GM21423 (cell line): ENCODE results near the gene MAPK1IP1L.
"Not testable (repeated sequence)": the region's sequence is repeated elsewhere in the genome, so short reads cannot be mapped to it uniquely, and the experiment has no call there.

Experiments
- ATAC-seq: cut with Tn5 transposase; IDR thresholded peaks from one replicate; pipeline ENCODE4 v1.9.1; 2021; ENCODE audit warnings: mild to moderate bottlenecking, moderate library complexity; ENCODE audit not compliant: unreplicated experiment

Gene MAPK1IP1L

GRCh38 chr14:55051423-55052268 lies at the start of gene MAPK1IP1L:
MAPK1IP1L (plus strand) TSS chr14:55051647; CDS start chr14:55061684, 10,037 bp downstream.
- ATAC-seq, result peak; percentile 85

DNA sequence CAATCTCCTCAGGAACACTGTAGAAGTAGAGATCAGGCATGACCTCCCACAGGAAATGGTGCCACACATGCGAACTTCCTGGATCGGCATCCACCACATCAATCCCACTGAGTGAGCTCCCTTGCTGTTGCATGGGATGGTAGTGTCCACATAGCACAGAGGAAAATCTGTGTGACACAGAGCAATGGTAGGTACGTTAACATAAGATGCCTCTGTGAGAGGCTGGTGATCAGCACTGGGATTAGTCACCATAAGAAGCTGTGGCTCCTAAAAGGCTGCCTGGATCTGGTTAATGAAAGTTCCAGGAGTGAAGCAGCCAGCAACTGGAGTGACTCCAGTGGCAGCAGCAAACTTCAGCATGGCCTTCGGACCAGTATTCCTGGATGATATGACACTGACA lies 46.4 kb upstream of the MAPK1IP1L start:
- ATAC-seq, result no peak

GRCh38 chr14:55015006-55015405 lies 36.4 kb upstream of the MAPK1IP1L start:
- no peak for ATAC-seq

GRCh38 chr14:55019968-55020554 lies 31.4 kb upstream of the MAPK1IP1L start:
- no peak for ATAC-seq

- ATAC-seq, result not testable (repeated sequence)
Observed at GRCh38 chr14:55024365-55024764, 27.1 kb upstream of the MAPK1IP1L start.

DNA sequence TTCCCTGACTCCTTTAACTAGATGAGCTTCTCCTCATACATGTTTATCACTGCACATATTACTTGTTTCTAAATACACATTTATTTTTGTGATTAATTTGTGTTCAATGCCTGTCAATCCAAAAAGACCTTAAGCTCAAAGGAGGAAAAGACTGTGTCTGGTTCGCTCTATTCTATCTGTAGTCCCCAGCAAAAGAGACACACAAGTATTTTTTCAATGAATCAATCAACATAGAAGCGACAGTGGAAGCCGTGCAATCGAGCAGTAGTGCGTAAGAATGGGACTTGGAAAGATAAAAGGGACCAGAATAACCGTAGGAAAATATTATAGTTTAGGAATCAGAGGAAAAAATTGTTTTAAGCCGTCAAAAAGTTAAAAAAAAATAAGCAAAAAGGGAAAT lies 25.5 kb upstream of the MAPK1IP1L start:
- no peak for ATAC-seq

DNA sequence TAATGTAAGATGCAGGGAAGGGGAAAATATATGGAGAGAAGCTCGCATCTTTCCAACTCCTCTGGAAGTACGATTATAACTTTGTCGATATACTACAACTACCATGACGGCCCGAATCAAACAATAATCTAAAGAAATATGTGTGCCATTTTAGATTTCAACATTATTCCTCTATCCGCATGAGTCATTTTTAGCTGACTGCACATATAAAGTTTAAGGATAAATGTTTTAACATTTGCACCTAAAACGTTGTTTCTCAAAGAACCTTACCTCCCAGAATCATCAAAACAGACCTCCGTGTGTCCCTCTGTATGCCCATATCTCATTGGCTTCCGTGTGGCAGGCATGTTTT lies 25.0 kb upstream of the MAPK1IP1L start:
- ATAC-seq, result no peak

DNA sequence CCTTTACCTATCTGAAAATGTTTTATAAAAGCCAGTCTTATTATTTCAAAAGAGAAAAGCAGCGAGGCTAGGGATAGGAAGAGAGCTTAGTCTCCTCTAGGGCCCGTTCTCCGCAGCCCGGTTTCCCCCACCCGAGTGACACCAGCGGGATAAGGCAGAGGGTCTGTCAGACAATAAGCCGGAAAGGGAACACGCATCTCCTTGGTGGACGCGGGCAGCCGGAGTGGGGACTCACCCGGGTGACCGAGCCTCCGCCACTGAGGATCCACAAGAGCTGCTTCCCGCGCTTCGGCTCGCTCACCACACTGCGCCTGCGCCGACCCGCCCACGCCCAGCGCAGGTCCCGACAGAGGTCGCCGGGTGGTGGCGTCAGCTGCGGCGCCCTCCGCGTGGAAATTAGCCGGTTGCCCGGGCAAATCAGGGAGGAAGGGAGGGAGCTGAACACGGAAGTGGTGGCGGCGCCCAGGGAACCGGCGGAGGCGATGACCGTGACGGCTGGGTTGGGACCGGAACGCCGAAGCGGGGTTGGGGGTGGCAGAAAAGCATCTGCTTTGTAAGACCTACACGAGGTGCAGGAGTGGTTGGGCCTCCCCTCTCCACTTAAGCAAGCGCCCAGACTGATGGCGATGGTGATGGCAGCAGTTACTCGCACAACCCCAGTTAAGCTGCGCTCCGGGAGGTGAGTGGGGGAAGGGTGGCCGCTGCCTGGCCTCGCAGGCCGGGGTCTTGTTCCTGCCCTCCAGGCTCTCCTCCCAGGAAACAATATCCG lies 24.5 kb upstream of the MAPK1IP1L start, which contains the start of the genes SOCS4 and WDHD1:
Gene SOCS4, plus strand, starts transcription at position 444 of the 769 bp plus-strand sequence. CDS start 15,806 bp downstream, outside the sequence.
Gene WDHD1, minus strand, starts transcription at position 307 of the 769 bp plus-strand sequence. CDS start 312 bp downstream, outside the sequence.
- peak; percentile 91 for ATAC-seq

DNA sequence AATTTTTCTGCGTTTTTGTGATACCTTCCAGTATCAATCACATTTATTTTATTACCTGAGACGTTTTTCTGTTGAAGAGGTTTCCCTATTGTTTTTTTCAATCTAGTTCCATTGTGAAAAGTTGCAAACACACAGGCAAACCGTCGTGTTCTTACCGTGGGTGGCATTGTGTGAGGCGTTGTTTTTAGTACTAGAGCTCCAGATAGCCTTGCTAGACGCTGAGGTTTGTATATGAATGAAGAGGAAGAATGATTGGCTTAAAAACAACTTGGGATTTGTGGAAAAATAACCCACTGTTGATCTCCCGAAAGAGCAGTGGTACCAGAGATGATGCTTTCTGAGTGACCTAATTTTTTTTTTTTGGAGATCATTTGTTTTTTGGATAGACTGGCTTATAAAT lies 23.4 kb upstream of the MAPK1IP1L start:
- no peak for ATAC-seq

GRCh38 chr14:55028476-55028875 lies 23.0 kb upstream of the MAPK1IP1L start:
- ATAC-seq, result no peak

GRCh38 chr14:55031190-55031589 lies 20.3 kb upstream of the MAPK1IP1L start:
- ATAC-seq, result no peak

- ATAC-seq, result not testable (repeated sequence)
Observed at GRCh38 chr14:55037995-55038394, 13.5 kb upstream of the MAPK1IP1L start.

DNA sequence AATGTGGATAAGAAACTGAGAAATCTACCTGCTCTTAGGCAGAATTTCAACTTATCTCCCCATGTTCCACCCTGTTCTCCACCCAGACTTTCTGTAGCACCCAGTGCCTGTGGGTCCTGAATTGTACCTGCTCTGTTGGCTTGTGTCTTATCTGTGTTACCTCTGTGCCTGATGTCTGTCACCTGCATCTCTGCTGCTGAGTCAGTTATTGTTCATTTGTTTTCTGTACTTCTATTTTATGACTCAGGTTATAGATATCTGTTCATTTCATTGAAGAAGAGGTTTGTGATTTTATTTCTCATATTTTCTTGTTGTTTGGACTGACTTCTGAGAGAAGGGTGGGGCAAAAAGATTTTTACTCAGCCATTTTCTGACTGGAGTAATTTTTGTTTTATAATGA lies 12.7 kb upstream of the MAPK1IP1L start:
- no peak for ATAC-seq

DNA sequence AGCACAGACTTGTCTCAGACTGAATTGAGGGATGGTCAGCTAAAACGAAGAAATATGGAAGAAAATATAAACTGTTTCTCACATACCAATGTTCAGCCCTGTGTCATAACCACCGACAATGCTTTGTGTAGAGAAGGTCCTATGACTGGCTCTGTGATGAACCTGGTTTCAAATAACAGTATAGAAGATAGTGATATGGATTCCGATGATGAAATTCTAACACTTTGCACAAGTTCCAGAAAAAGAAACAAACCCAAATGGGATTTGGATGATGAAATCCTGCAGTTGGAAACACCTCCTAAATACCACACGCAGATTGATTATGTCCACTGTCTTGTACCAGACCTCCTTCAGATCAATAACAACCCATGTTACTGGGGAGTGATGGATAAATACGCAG lies 7.9 kb upstream of the MAPK1IP1L start:
- no peak for ATAC-seq

DNA sequence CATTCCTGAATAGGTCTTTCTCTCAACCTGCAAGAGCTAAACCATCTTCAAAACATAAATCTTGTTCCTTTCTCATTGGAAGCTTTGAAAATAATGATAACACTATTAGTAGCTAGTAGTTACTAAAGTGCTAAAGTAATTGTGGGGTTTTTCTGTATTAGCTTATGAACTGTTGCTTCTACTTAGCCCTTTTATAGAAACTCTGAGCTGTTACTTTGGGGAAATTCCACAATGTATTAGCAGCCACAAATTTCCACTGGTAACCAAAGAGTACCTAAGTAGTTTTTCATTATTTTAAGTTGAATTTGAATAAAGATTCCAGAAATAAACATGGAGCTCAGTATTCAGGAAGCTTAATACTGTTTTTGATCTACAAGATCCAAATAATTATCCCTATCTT lies 6.4 kb upstream of the MAPK1IP1L start:
- no peak for ATAC-seq

GRCh38 chr14:55047301-55048053 lies 4.0 kb upstream of the MAPK1IP1L start:
- no peak for ATAC-seq

- ATAC-seq, result no peak
Observed at GRCh38 chr14:55048900-55049436, 2.5 kb upstream of the MAPK1IP1L start.

DNA sequence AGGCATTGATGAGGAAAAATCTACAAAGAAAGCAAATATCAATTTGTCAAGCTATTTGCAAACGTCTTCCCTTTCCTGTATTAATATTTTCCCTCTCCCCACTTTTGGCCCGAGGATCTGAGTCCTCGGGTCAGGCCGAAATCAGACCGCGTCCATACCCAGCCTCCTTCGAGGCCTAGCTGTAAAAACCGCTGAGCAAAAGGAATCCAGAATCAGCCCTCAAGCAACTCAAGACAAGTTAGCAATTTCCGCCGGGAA lies 353 bp upstream of the MAPK1IP1L start:
- ATAC-seq, result peak; percentile 25

DNA sequence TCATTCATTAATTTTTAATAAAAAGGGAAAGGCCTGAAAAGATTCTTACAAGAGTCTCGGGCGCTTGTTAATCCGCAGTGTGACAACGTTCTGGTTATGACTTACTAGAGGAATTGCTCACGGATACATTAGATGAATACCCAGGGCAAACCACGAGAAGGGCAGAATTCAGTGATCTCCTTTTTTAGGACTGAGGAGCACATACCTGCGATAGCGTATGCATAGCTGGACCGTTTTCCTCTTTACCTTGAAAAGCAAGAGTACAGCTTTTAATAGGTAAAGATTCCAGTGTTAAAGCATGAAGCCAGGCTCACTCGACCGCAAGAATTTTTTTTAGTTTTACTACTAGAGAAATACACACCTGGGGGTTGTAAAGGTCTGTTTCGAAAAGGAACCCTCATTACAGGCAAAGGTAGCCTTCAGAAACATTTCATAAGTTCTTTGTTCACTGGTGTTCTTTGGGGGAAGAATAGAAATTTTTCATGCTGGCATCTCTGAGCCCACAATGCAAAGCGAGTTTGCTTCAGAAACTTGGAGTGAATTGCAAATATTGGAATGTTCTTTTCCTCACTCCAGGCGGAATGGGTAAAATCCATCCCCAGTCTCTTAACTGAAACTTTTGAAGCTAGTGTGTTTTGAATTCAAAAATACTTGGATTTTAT lies 953 bp downstream of the MAPK1IP1L start:
- no peak for ATAC-seq

GRCh38 chr14:55053018-55053417 lies 1.6 kb downstream of the MAPK1IP1L start:
- no peak for ATAC-seq
